ENCODE measurements around the gene NKX3-2.

NKX3-2 gene

GRCh38 chr4:13528821-13529127 is 15.5 kb downstream of the NKX3-2 start:
- H3K27ac ChIP-seq: no peak overlapping the region
- DNase-seq (ENCODE audit: low spot score): no peak
- no peak for TF ChIP-seq CTCF (conservative IDR thresholded peaks at IDR 0.05; ENCODE audit: low read depth)
- CTCF ChIA-PET: no interaction called here
- POLR2A ChIA-PET (ENCODE audit: low non-redundant PET): no interaction called here

GRCh38 chr4:13527981-13528820 is 16.1 kb downstream of the NKX3-2 start:
- ChIA-PET POLR2A (ENCODE audit: low non-redundant PET) (no interaction called here), CTCF (interaction anchor here (0.6 to 0.7 kb wide), 2 partner anchors 58 to 639 kb away, joined by 3 read pairs; no protein-coding TSS in a partner anchor)
- DNase-seq (ENCODE audit: low spot score): no peak
- no peak overlapping the region for H3K27ac ChIP-seq
- no peak for TF ChIP-seq CTCF (conservative IDR thresholded peaks at IDR 0.05; ENCODE audit: low read depth)

- no peak overlapping the region for H3K27ac ChIP-seq
These were observed 16.9 kb downstream of the NKX3-2 start for GRCh38 chr4:13527192-13527980.

GRCh38 chr4:13526658-13527057 is 17.6 kb downstream of the NKX3-2 start:
- no peak overlapping the region for H3K27ac ChIP-seq
- ChIA-PET CTCF (no interaction called here), POLR2A (ENCODE audit: low non-redundant PET) (no interaction called here)
- no peak for TF ChIP-seq CTCF (conservative IDR thresholded peaks at IDR 0.05; ENCODE audit: low read depth)
- no peak for DNase-seq (ENCODE audit: low spot score)

More at GRCh38 chr4:13527192-13527980, 16.9 kb downstream of the NKX3-2 start:
- no peak for DNase-seq (ENCODE audit: low spot score)
- CTCF ChIA-PET: interaction anchor here (0.7 kb wide), 1 partner anchor 57 kb away, joined by 3 read pairs; no protein-coding TSS in a partner anchor
- POLR2A ChIA-PET (ENCODE audit: low non-redundant PET): no interaction called here
- TF ChIP-seq CTCF (conservative IDR thresholded peaks at IDR 0.05; ENCODE audit: low read depth): no peak

GRCh38 chr4:13525606-13526281 is 18.6 kb downstream of the NKX3-2 start:
- no peak overlapping the region for H3K27ac ChIP-seq
- POLR2A ChIA-PET (ENCODE audit: low non-redundant PET): no interaction called here
- DNase-seq (ENCODE audit: low spot score): no peak
- CTCF ChIA-PET: no interaction called here
- no peak for TF ChIP-seq CTCF (conservative IDR thresholded peaks at IDR 0.05; ENCODE audit: low read depth)

GRCh38 chr4:13524504-13525243 is 19.6 kb downstream of the NKX3-2 start:
- CTCF ChIA-PET: no interaction called here
- POLR2A ChIA-PET (ENCODE audit: low non-redundant PET): no interaction called here
- DNase-seq (ENCODE audit: low spot score): no peak
- H3K27ac ChIP-seq: no peak overlapping the region
- TF ChIP-seq CTCF (conservative IDR thresholded peaks at IDR 0.05; ENCODE audit: low read depth): no peak

Data from RWPE1 (cell line).